Thyroid gland (tissue), 4 donors: ENCODE measurements around the gene MAGI1. TPM values are rescaled to one million over a fixed set of nuclear protein-coding genes. Genes with fewer than 3 reads are reported as not detected.

Experiments
- DNase-seq, 2 donors: peaks; one replicate each; pipeline ENCODE4 v3.0.0-alpha.2; 2019
- H3K27ac ChIP-seq, 3 donors: fragments of 200-600 bp; sonication (generic); 1 replicate in 2 of 3; 2 replicates in 1 of 3; pipeline ENCODE4 v1.5.1; 2016 to 2019; ENCODE audit warnings: mild to moderate bottlenecking in 1 of 3, moderate library complexity in 1 of 3
- H3K27me3 ChIP-seq: fragments of 200-600 bp; sonication (generic); one replicate; pipeline ENCODE4 v1.5.1; 2019
- H3K36me3 ChIP-seq, 2 donors: fragments of 200-600 bp; sonication (generic); one replicate each; pipeline ENCODE4 v1.5.1; 2016 to 2019
- H3K4me1 ChIP-seq, 2 donors: fragments of 200-600 bp; sonication (generic); one replicate each; pipeline ENCODE4 v1.5.1; 2017 to 2019
- H3K4me3 ChIP-seq, 3 donors: fragments of 200-600 bp; sonication (generic); replicated peaks in 1 of 3; 1 replicate in 2 of 3; 2 replicates in 1 of 3; pipeline ENCODE4 v1.5.1; 2016; ENCODE audit warnings: mild to moderate bottlenecking in 1 of 3
- H3K9me3 ChIP-seq: fragments of 200-600 bp; sonication (generic); one replicate; pipeline ENCODE4 v1.5.1; 2017
- POLR2A ChIP-seq, 2 donors: fragments of 450-650 bp; IDR thresholded peaks; one replicate each; pipeline ENCODE4 v1.6.1; 2017; ENCODE audit warnings: antibody characterized with exemption in 2 of 2, mild to moderate bottlenecking in 2 of 2, moderate library complexity in 1 of 2
- WGBS, 2 donors: methylation state at CpG; one replicate each; pipeline ENCODE4 v1.1.5; 2017; 5-methylcytosine and 5-hydroxymethylcytosine counted together
- intact Hi-C: fragments of 100-400 bp; cut with DNase I; formaldehyde crosslinking; loops from one replicate; pipeline ENCODE4 v1.15.1; 2023
- total RNA-seq, 4 donors: library from RNA; depleted of rRNA; stranded (reverse); fragments of >200 nt; gene quantifications; one replicate each; pipeline ENCODE4 v1.2.3, GENCODE V29; 2016
- TF ChIP-seq, protein P1 (sequence below), 6 experiments: fragments of 200-600 bp in 3 of 6; fragments of 450-650 bp in 3 of 6; sonication (generic) in 3 of 6; IDR thresholded peaks; one replicate each; pipeline ENCODE4 v1.5.1; 2016 to 2019; ENCODE audit warnings: antibody characterized with exemption in 6 of 6, mild to moderate bottlenecking in 2 of 6, inconsistent platforms in 1 of 6, moderate library complexity in 1 of 6

MAGI1 gene
- total RNA-seq, 4 donors from 2014 or later: 60.5 to 123 (median 87.5) TPM

DNA sequence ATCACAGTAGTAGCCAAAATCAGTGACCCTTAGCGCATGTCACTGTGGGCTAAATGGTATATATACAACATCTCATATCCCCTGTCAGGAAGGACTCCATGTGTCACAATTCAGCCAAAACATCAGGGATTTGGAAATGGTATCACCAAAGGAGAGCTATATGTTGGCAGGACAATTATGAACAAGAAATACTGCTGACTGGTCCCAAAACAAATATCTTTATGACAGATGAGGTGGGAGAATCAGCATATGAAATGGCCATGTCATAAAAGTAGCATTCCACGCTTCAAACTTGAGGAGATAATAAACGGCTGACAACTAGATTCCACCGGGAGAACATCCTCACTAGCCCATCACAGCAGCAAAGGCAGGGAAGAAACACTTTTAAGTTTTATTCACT is 158.4 kb downstream of the MAGI1 start:
- Histone ChIP-seq H3K36me3 (no peaks in the 10 kb centered on the region), H3K27ac (no peak overlapping the region), H3K9me3 (no peaks in the 10 kb centered on the region), H3K4me1 (peaks cover 15 to 25% of the 10 kb centered on the region in 2 donors), H3K27me3 (no peaks in the 10 kb centered on the region), H3K4me3 (no peak overlapping the region)
- TF ChIP-seq POLR2A (IDR thresholded peaks at IDR 0.05): no peak
- TF ChIP-seq, protein P1, sequence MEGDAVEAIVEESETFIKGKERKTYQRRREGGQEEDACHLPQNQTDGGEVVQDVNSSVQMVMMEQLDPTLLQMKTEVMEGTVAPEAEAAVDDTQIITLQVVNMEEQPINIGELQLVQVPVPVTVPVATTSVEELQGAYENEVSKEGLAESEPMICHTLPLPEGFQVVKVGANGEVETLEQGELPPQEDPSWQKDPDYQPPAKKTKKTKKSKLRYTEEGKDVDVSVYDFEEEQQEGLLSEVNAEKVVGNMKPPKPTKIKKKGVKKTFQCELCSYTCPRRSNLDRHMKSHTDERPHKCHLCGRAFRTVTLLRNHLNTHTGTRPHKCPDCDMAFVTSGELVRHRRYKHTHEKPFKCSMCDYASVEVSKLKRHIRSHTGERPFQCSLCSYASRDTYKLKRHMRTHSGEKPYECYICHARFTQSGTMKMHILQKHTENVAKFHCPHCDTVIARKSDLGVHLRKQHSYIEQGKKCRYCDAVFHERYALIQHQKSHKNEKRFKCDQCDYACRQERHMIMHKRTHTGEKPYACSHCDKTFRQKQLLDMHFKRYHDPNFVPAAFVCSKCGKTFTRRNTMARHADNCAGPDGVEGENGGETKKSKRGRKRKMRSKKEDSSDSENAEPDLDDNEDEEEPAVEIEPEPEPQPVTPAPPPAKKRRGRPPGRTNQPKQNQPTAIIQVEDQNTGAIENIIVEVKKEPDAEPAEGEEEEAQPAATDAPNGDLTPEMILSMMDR (IDR thresholded peaks at IDR 0.05): no peak
- no peak for DNase-seq
- 89 to 95% methylated on average over 4 of the region's 4 CpGs for WGBS, 2 donors
- intact Hi-C loops: no loop called here

DNA sequence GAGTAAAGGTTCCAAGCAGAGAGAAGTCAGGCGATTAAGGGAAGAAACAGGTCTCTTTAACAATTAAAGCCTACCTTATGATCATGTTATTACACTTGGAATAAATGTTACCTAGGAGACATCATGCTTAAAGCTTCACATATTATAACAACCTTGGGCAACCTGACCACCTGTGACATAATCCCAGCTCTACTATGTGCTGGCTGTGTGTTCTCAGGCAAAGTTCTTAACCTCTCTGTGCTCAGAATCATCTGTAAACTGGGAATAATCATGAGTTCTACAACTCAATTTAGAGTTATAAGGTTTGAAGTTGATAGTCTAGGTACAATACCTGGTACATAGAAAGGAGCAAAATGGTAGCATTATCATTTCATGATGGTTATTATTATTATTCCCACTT is 159.3 kb downstream of the MAGI1 start:
- WGBS, 2 donors: 91 to 100% methylated on average over 1 of the region's 1 CpG

DNA sequence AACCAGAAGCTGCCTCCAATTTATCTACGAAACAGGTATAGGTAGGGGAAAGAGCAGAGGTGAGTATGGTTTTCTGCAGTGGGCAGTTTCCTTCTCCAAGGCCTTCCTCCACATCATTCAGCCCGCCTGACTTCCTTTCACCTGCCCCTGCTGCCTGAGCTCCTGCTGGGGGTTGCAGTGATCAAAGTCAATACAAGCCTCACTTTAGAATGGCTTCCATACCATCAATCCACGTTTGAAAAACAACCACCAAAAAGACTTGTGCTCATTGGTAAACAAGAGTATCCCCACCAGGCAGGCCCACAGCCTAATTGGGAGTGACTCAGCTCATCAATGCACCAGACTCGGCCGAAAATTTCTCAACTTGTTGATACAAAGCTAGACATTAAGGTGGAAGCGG is 159.9 kb downstream of the MAGI1 start:
- Histone ChIP-seq H3K27me3 (no peaks in the 10 kb centered on the region), H3K4me3 (no peak overlapping the region), H3K4me1 (peaks cover 11 to 21% of the 10 kb centered on the region in 2 donors), H3K36me3 (no peaks in the 10 kb centered on the region), H3K9me3 (no peaks in the 10 kb centered on the region), H3K27ac (no peak overlapping the region)
- no peak for DNase-seq
- intact Hi-C loops: no loop called here
- WGBS, 2 donors: 80 to 81% methylated on average over 6 of the region's 6 CpGs
- TF ChIP-seq, protein P1 (IDR thresholded peaks at IDR 0.05): no peak
- TF ChIP-seq POLR2A (IDR thresholded peaks at IDR 0.05): no peak

More for the DNA sequence above, 159.3 kb downstream of the MAGI1 start:
- no peak overlapping the region for H3K27ac ChIP-seq
- H3K4me1 ChIP-seq: peaks cover 15 to 25% of the 10 kb centered on the region in 2 donors
- DNase-seq: no peak
- H3K9me3 ChIP-seq: no peaks in the 10 kb centered on the region
- no peak for TF ChIP-seq POLR2A (IDR thresholded peaks at IDR 0.05)
- TF ChIP-seq, protein P1 (IDR thresholded peaks at IDR 0.05): no peak
- no peaks in the 10 kb centered on the region for H3K36me3 ChIP-seq
- H3K4me3 ChIP-seq: no peak overlapping the region
- no peaks in the 10 kb centered on the region for H3K27me3 ChIP-seq
- intact Hi-C loops: no loop called here

DNA sequence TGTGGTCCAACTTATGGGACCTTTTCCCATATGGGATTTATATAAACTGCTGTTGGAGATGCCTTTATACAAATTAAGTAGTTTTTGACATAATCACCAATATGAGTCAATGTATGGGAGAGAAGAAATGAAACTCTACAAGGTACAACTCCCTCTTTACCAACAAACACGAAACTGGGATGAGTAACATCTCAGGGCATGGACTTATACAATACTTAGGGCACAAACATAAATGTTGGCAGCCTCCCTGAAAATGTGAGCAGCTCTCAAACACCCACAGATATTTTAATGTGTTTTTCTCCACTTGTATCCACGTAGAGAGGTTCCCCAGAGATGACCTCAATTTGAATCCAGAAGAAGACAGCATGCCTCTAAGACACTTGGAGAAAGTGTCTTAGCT is 161.6 kb downstream of the MAGI1 start:
- Histone ChIP-seq H3K9me3 (no peaks in the 10 kb centered on the region), H3K27ac (no peak overlapping the region), H3K36me3 (no peaks in the 10 kb centered on the region), H3K4me3 (no peak overlapping the region), H3K4me1 (peaks cover 0 to 8% of the 10 kb centered on the region in 2 donors), H3K27me3 (no peaks in the 10 kb centered on the region)
- WGBS, 2 donors: 89 to 93% methylated on average over 2 of the region's 2 CpGs
- TF ChIP-seq POLR2A (IDR thresholded peaks at IDR 0.05): no peak
- TF ChIP-seq, protein P1 (IDR thresholded peaks at IDR 0.05): no peak
- no peak for DNase-seq
- intact Hi-C loops: no loop called here

DNA sequence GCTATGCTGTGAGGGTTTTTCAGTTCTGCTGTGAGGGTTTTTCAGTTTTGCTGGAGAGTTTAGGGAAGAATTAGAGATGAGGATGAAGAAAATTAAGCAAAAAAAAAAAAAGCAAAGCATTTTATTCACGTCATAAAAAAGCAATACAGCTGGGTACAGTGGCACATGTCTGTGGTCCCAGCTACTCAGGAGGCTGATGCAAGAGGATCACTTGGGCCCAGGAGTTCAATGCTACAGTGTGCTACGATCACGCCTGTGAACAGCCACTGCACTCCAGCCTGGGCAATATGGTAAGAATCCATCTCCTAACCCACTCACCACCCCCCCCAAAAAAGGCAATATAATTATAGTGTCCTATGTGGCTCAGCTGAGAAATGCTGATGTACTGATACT is 162.7 kb downstream of the MAGI1 start:
- intact Hi-C loops: no loop called here
- no peak for DNase-seq
- Histone ChIP-seq H3K36me3 (no peaks in the 10 kb centered on the region), H3K27me3 (no peaks in the 10 kb centered on the region), H3K9me3 (no peaks in the 10 kb centered on the region), H3K27ac (no peak overlapping the region), H3K4me3 (no peak overlapping the region), H3K4me1 (peaks cover 8 to 10% of the 10 kb centered on the region in 2 donors)
- WGBS, 2 donors: 87 to 89% methylated on average over 3 of the region's 3 CpGs
- no peak for TF ChIP-seq POLR2A (IDR thresholded peaks at IDR 0.05)
- TF ChIP-seq, protein P1 (IDR thresholded peaks at IDR 0.05): no peak
